GM23248 (cell line): Measurements from ENCODE around the gene LRRC49.

Experiments used
- EZH2 ChIP-seq: fragments of 200-600 bp; sonication (generic); IDR thresholded peaks from 2 replicates; pipeline ENCODE4 v1.6.1; 2018; ENCODE audit warnings: antibody characterized with exemption, mild to moderate bottlenecking; ENCODE audit not compliant: insufficient read depth, poor library complexity, severe bottlenecking
- EZH2phosphoT487 ChIP-seq: fragments of 200-600 bp; sonication (generic); IDR thresholded peaks from 2 replicates; pipeline ENCODE4 v1.6.1; 2018; ENCODE audit warnings: antibody characterized with exemption, moderate library complexity, mild to moderate bottlenecking, low read depth; ENCODE audit not compliant: insufficient read depth

DNA sequence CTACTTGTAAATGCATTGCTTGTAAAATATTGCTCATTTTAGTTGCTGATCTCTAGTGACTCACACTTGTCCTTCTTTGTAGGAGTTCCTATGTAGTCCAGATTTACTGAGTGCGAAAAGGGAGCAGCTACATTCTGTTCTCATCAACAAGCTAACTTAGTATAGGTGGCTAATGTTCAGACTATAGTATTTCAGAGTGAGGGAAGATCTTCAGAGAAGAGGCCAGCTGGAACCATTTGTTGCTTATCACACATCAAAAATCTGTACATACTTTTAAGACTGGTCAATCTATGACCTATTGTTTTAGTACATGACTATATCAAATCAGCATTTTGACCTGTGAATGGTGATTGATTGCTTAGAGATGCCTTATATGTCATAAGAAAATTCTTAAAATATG lies 151.4 kb downstream of the LRRC49 start:
- TF ChIP-seq EZH2: no peak
- TF ChIP-seq EZH2phosphoT487: no peak
